ENCODE results near the gene SNX27.
"Not testable (repeated sequence)": the region's sequence is repeated elsewhere in the genome, so short reads cannot be mapped to it uniquely, and the experiment has no call there.

SNX27 gene

GRCh38 chr1:151612501-151613281, 841 bp downstream of the SNX27 start:
- H3K4me3 ChIP-seq (replicated peaks; ENCODE audit: low read depth, low read length) = peak overlapping the region; percentile 84
- peak; percentile 27 for DNase-seq (ENCODE audit: low read depth)
- TF ChIP-seq, protein P1, sequence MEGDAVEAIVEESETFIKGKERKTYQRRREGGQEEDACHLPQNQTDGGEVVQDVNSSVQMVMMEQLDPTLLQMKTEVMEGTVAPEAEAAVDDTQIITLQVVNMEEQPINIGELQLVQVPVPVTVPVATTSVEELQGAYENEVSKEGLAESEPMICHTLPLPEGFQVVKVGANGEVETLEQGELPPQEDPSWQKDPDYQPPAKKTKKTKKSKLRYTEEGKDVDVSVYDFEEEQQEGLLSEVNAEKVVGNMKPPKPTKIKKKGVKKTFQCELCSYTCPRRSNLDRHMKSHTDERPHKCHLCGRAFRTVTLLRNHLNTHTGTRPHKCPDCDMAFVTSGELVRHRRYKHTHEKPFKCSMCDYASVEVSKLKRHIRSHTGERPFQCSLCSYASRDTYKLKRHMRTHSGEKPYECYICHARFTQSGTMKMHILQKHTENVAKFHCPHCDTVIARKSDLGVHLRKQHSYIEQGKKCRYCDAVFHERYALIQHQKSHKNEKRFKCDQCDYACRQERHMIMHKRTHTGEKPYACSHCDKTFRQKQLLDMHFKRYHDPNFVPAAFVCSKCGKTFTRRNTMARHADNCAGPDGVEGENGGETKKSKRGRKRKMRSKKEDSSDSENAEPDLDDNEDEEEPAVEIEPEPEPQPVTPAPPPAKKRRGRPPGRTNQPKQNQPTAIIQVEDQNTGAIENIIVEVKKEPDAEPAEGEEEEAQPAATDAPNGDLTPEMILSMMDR (IDR thresholded peaks at IDR 0.05; ENCODE audit: low read length, missing control alignments) = no peak

- peak overlapping the region; percentile 84 for H3K4me3 ChIP-seq (replicated peaks; ENCODE audit: low read depth, low read length)
- no peak for DNase-seq (ENCODE audit: low read depth)
Observed at GRCh38 chr1:151613282-151613780, 1.5 kb downstream of the SNX27 start.

GRCh38 chr1:151615711-151616504, 4.1 kb downstream of the SNX27 start:
- TF ChIP-seq, protein P1 (IDR thresholded peaks at IDR 0.05; ENCODE audit: low read length, missing control alignments) = no peak
- H3K4me3 ChIP-seq (replicated peaks; ENCODE audit: low read depth, low read length) = no peak overlapping the region
- no peak for DNase-seq (ENCODE audit: low read depth)

More at GRCh38 chr1:151613282-151613780, 1.5 kb downstream of the SNX27 start:
- TF ChIP-seq, protein P1 (IDR thresholded peaks at IDR 0.05; ENCODE audit: low read length, missing control alignments) = no peak

DNA sequence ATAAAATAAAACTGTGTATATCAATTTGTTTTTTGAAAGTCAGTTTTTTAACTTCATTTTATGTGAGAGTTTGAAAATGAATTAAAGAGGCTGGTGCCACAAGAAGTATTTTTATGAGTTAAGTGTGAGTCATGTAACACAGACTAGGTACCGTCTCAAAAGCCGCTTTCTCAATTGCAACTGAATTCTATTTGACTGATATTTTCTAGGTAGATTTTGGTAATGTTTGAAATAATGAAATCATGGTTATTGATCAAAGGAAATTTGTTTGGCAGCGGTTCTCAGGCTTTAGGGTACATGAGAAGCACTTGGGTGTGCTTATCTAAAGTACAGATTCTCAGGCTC, 4.6 kb downstream of the SNX27 start:
- DNase-seq (ENCODE audit: low read depth) = no peak
- H3K4me3 ChIP-seq (replicated peaks; ENCODE audit: low read depth, low read length) = no peak overlapping the region
- TF ChIP-seq, protein P1 (IDR thresholded peaks at IDR 0.05; ENCODE audit: low read length, missing control alignments) = no peak

GRCh38 chr1:151618003-151618402, 6.2 kb downstream of the SNX27 start:
- TF ChIP-seq, protein P1 (IDR thresholded peaks at IDR 0.05; ENCODE audit: low read length, missing control alignments) = no peak
- H3K4me3 ChIP-seq (replicated peaks; ENCODE audit: low read depth, low read length) = no peak overlapping the region
- no peak for DNase-seq (ENCODE audit: low read depth)

GRCh38 chr1:151618470-151618869, 6.6 kb downstream of the SNX27 start:
- TF ChIP-seq, protein P1 (IDR thresholded peaks at IDR 0.05; ENCODE audit: low read length, missing control alignments) = no peak
- no peak overlapping the region for H3K4me3 ChIP-seq (replicated peaks; ENCODE audit: low read depth, low read length)
- no peak for DNase-seq (ENCODE audit: low read depth)

DNA sequence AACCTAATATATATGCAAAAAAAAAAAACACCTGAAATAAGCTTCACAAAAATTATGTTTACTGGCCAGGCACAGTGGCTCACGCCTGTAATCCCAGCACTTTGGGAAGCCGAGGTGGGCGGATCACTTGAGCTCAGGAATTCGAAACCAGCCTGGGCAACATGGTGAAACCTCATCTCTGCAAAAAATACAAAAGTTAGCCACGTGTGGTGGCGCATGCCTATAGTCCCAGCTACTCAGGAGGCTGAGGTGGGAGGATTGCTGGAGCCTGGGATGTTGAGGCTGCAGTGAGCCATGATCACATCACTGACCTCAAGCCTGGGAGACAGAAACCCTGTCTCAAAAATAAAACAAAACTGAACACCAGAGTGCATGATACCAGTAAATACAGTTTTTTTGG, 7.1 kb downstream of the SNX27 start:
- DNase-seq (ENCODE audit: low read depth); H3K4me3 ChIP-seq (replicated peaks; ENCODE audit: low read depth, low read length): not testable (repeated sequence)
